H1 (cell line): ENCODE measurements around the gene P3H4. TPM values are rescaled to one million over a fixed set of nuclear protein-coding genes. Genes with fewer than 3 reads are reported as not detected.

Experiments
- CTCF ChIA-PET: fragments of 300-600 bp; sonication (Branson Sonifier 250); formaldehyde crosslinking; loops from one replicate; lab custom pipeline; 2021; ENCODE audit not compliant: partially characterized antibody; lab: Charles Lee
- POLR2A ChIA-PET: fragments of 300-600 bp; sonication (Branson Sonifier 250); formaldehyde crosslinking; loops from one replicate; lab custom pipeline; 2021; ENCODE audit warnings: inconsistent platforms; ENCODE audit not compliant: partially characterized antibody; lab: Charles Lee
- DNase-seq, 2 experiments: peaks; one replicate each; pipeline versions ENCODE4 v3.0.0 to v3.0.0-alpha.2; 2010 to 2022; ENCODE audit warnings: low spot score in 2 of 2, low read depth in 1 of 2, mixed read lengths in 1 of 2
- FAIRE-seq: peaks from 2 replicates; lab custom pipeline; 2011; peaks lifted over from hg19 to GRCh38; lab: Jason Lieb, UNC
- H2AFZ ChIP-seq: 2 replicates; pipeline ENCODE4 v1.8.1; 2012; ENCODE audit warnings: low read length, inconsistent platforms
- H2AK5ac ChIP-seq: 2 replicates; pipeline ENCODE4 v1.6.1; 2013; ENCODE audit warnings: low read depth, low read length
- H2BK120ac ChIP-seq: replicated peaks from 2 replicates; pipeline ENCODE3; 2013; ENCODE audit warnings: low read depth, low read length, inconsistent platforms
- H2BK12ac ChIP-seq: 2 replicates; pipeline ENCODE4 v1.6.1; 2013; ENCODE audit warnings: low read depth, low read length
- H2BK15ac ChIP-seq: 2 replicates; pipeline ENCODE4 v1.6.1; 2013; ENCODE audit warnings: low read length
- H2BK20ac ChIP-seq: 2 replicates; pipeline ENCODE4 v1.6.1; 2013; ENCODE audit warnings: low read length
- H2BK5ac ChIP-seq: 2 replicates; pipeline ENCODE4 v1.6.1; 2013; ENCODE audit warnings: low read depth, low read length
- H3K14ac ChIP-seq: 2 replicates; pipeline ENCODE4 v1.6.1; 2013; ENCODE audit warnings: inconsistent platforms; ENCODE audit not compliant: insufficient read length
- H3K18ac ChIP-seq: 2 replicates; pipeline ENCODE4 v1.6.1; 2013; ENCODE audit warnings: low read length; ENCODE audit errors: extremely low read depth
- H3K23ac ChIP-seq: 2 replicates; pipeline ENCODE4 v1.6.1; 2013; ENCODE audit warnings: inconsistent platforms; ENCODE audit not compliant: insufficient read length
- H3K23me2 ChIP-seq: 2 replicates; pipeline ENCODE4 v1.6.1; 2013; ENCODE audit warnings: low read depth, low read length
- H3K27ac ChIP-seq: 2 replicates; pipeline ENCODE4 v1.6.1; 2011; ENCODE audit warnings: low read depth, low read length, inconsistent platforms
- H3K27me3 ChIP-seq, 4 experiments: replicated peaks in 1 of 4; 1 replicate in 1 of 4; 2 replicates in 3 of 4; pipeline versions ENCODE4 v1.6.1 to v1.8.1; 2011 to 2013; ENCODE audit warnings: low read length in 3 of 4, mild to moderate bottlenecking in 3 of 4, inconsistent platforms in 2 of 4, mixed read lengths in 2 of 4, moderate library complexity in 1 of 4; ENCODE audit not compliant: control insufficient read depth in 3 of 4, insufficient read depth in 3 of 4; ENCODE audit errors: extremely low read depth in 1 of 4
- H3K36me3 ChIP-seq, 4 experiments: 2 replicates each; pipeline versions ENCODE4 v1.6.1 to v1.8.1; 2011 to 2013; ENCODE audit warnings: mild to moderate bottlenecking in 4 of 4, low read length in 3 of 4, moderate library complexity in 2 of 4, control low read depth in 1 of 4, inconsistent platforms in 1 of 4; ENCODE audit not compliant: insufficient read depth in 4 of 4, control insufficient read depth in 2 of 4
- H3K4ac ChIP-seq: replicated peaks from 2 replicates; pipeline ENCODE3; 2013; ENCODE audit warnings: low read length, low read depth, mixed read lengths, inconsistent platforms; ENCODE audit not compliant: insufficient read length
- H3K4me1 ChIP-seq, 4 experiments: replicated peaks in 1 of 4; 1 replicate in 1 of 4; 2 replicates in 3 of 4; pipeline versions ENCODE4 v1.6.1 to v1.8.1; 2011 to 2013; ENCODE audit warnings: low read length in 3 of 4, inconsistent platforms in 2 of 4, mixed read lengths in 1 of 4; ENCODE audit not compliant: insufficient read depth in 4 of 4, control insufficient read depth in 3 of 4
- H3K4me2 ChIP-seq, 2 experiments: 2 replicates each; pipeline versions ENCODE4 v1.6.1 to v1.8.1; 2011 to 2013; ENCODE audit warnings: low read depth in 2 of 2, low read length in 2 of 2, control low read depth in 1 of 2, inconsistent platforms in 1 of 2, mild to moderate bottlenecking in 1 of 2; ENCODE audit not compliant: insufficient read depth in 1 of 2
- H3K4me3 ChIP-seq, 4 experiments: fragments of 200-600, 300-600 bp in 1 of 4; sonication (generic), shearing (Covaris generic), sonication (Bioruptor Twin) in 1 of 4; 2 replicates each; pipeline versions ENCODE4 v1.5.1 to v1.8.1; 2011 to 2016; ENCODE audit warnings: low read length in 4 of 4, low read depth in 3 of 4, control low read depth in 2 of 4, inconsistent platforms in 2 of 4, mild to moderate bottlenecking in 2 of 4, mixed read lengths in 1 of 4, moderate library complexity in 1 of 4; ENCODE audit not compliant: insufficient read depth in 2 of 4; ENCODE audit errors: extremely low read depth in 1 of 4
- H3K56ac ChIP-seq: replicated peaks from 2 replicates; pipeline ENCODE3; 2013; ENCODE audit warnings: low read depth, mild to moderate bottlenecking, mixed read lengths, low read length, inconsistent platforms; ENCODE audit not compliant: insufficient read length
- H3K79me1 ChIP-seq: 2 replicates; pipeline ENCODE4 v1.6.1; 2013; ENCODE audit warnings: low read depth, low read length, control low read depth
- H3K79me2 ChIP-seq, 2 experiments: 2 replicates each; pipeline versions ENCODE4 v1.6.1 to v1.8.1; 2012 to 2013; ENCODE audit warnings: low read length in 2 of 2, mild to moderate bottlenecking in 2 of 2, inconsistent platforms in 1 of 2; ENCODE audit not compliant: insufficient read depth in 2 of 2, control insufficient read depth in 1 of 2
- H3K9ac ChIP-seq, 4 experiments: replicated peaks in 1 of 4; 1 replicate in 1 of 4; 2 replicates in 3 of 4; pipeline versions ENCODE4 v1.6.1 to v1.8.1; 2011 to 2013; ENCODE audit warnings: low read depth in 3 of 4, low read length in 3 of 4, control low read depth in 2 of 4, mild to moderate bottlenecking in 2 of 4, moderate library complexity in 2 of 4, inconsistent platforms in 1 of 4; ENCODE audit errors: extremely low read depth in 1 of 4
- H3K9me3 ChIP-seq, 2 experiments: 2 replicates each; pipeline versions ENCODE4 v1.6.1 to v1.8.1; 2012 to 2013; ENCODE audit warnings: mild to moderate bottlenecking in 2 of 2, moderate library complexity in 2 of 2, control low read depth in 1 of 2, inconsistent platforms in 1 of 2, low read depth in 1 of 2, low read length in 1 of 2, mixed read lengths in 1 of 2; ENCODE audit not compliant: insufficient read depth in 2 of 2
- H4K20me1 ChIP-seq, 2 experiments: replicated peaks in 1 of 2; 2 replicates each; pipeline versions ENCODE3 to v1.8.1; 2011 to 2013; ENCODE audit warnings: inconsistent platforms in 2 of 2, low read length in 2 of 2, mild to moderate bottlenecking in 1 of 2; ENCODE audit not compliant: insufficient read depth in 2 of 2, control insufficient read depth in 1 of 2
- H4K5ac ChIP-seq: 2 replicates; pipeline ENCODE4 v1.6.1; 2013; ENCODE audit warnings: low read length, low read depth, mixed read lengths, inconsistent platforms; ENCODE audit not compliant: insufficient read length
- H4K8ac ChIP-seq: 2 replicates; pipeline ENCODE4 v1.8.0; 2013; ENCODE audit warnings: mild to moderate bottlenecking, moderate library complexity, low read length, inconsistent platforms; ENCODE audit not compliant: insufficient read depth; ENCODE audit errors: extremely low read depth
- H4K91ac ChIP-seq: replicated peaks from 2 replicates; pipeline ENCODE3; 2013; ENCODE audit warnings: low read length, mixed read lengths, inconsistent platforms; ENCODE audit not compliant: insufficient read length
- BRCA1 ChIP-seq: IDR thresholded peaks from 2 replicates; pipeline ENCODE4 v1.6.1; 2012; ENCODE audit warnings: low read depth, low read length, improper control_type of control experiment
- CBX5 ChIP-seq: fragments of 300-800, 300-1000 bp; sonication (generic); IDR thresholded peaks from 2 replicates; pipeline ENCODE4 v1.7.1; 2016; ENCODE audit warnings: antibody characterized with exemption, low read length, low read depth
- EGR1 ChIP-seq: IDR thresholded peaks from 2 replicates; pipeline ENCODE4 v1.6.1; 2011; ENCODE audit warnings: low read depth, low read length, borderline replicate concordance
- HDAC6 ChIP-seq: IDR thresholded peaks from one replicate; pipeline ENCODE4 v1.7.1; 2012; ENCODE audit warnings: low read depth, mild to moderate bottlenecking, inconsistent platforms, low read length, moderate library complexity
- RNF2 ChIP-seq: fragments of 200-900, 300-1000 bp; sonication (generic); IDR thresholded peaks from 2 replicates; pipeline ENCODE4 v1.7.1; 2016; ENCODE audit warnings: borderline replicate concordance, low read depth, mild to moderate bottlenecking, antibody characterized with exemption, low read length; ENCODE audit not compliant: poor library complexity, severe bottlenecking; ENCODE audit errors: missing control alignments
- WGBS, 2 experiments: shearing (Covaris generic) in 1 of 2; methylation state at CpG; one replicate each; pipeline versions ENCODE4 v1.1.6 to v1.1.7; 2013 to 2015; ENCODE audit warnings: low lambda C conversion rate in 2 of 2, mixed read lengths in 2 of 2, inconsistent platforms in 1 of 2, low coverage in 1 of 2, missing lambda C conversion rate in 1 of 2; ENCODE audit not compliant: insufficient replicate concordance in 2 of 2, insufficient coverage in 1 of 2, insufficient read length in 1 of 2; ENCODE audit errors: extremely low coverage in 1 of 2, missing lambda C conversion rate in 1 of 2; 5-methylcytosine and 5-hydroxymethylcytosine counted together
- polyA plus RNA-seq, 7 experiments: library from polyadenylated mRNA; depleted of rRNA in 3 of 7; stranded (reverse) in 5 of 7; unstranded in 2 of 7; fragments of >200 nt in 5 of 7; fragments of 200-250 nt in 2 of 7; gene quantifications; 1 replicate in 5 of 7; 2 replicates in 1 of 7; 4 replicates in 1 of 7; pipeline versions ENCODE4 v1.2.1 to v1.2.3, GENCODE V29; 2011 to 2013; ENCODE audit warnings: missing spikeins in 2 of 7, mixed read lengths in 2 of 7
- total RNA-seq: library from RNA; stranded (reverse); fragmentation: NEBNext Ultra II Directional; extraction: Animal tissue kit (Norgen Biotek cat#: 25700); gene quantifications from 2 replicates; pipeline ENCODE4 v1.2.1, GENCODE V29; 2021

Gene P3H4
- total and polyA plus RNA-seq, 2 of the 8 experiments (the other 6 are each of a cell fraction or from before 2014, with no cell fraction given): 23.4 to 26.7 TPM

DNA sequence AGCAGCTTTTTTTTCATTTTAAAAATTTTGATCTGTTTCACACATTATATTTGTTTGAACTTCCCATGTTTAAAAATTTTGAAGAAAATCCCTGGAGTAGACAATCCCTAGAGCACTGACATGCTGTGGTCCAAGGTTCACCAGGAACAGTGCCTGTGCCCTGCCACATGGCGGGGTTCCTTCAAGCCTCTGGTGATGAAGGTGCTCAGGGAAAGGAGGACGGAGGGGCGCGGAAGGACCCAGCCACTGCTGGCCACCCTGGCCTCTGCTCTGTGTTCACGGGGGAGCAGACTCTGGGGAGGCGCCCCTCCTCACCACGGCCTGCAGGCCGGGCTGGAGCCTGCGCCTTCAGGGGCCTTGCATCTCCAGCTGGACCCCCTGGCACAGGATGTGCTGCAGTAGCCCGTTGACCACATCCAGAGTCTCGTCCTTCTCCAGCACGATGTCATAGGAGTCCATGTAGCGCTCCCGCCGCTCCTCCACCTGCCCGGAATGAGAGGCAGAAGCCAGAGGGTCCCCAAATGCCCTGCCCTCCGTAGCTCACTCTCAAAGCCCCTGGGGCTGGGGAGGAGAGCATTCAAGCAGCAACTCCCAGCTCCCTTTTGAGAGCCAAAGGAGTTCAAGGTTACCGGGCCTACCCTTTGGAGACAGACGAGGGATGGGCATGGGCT lies 13.6 kb upstream of the P3H4 start:
- H3K23me2 ChIP-seq: no peaks in the 10 kb centered on the region; the same call in 1 of the 2 replicates
- no peaks in the 10 kb centered on the region for H3K27me3 ChIP-seq
- H3K36me3 ChIP-seq: peaks cover 7 to 58% (median 22%) of the 10 kb centered on the region in 4 experiments; a peak in 7 of 8 replicates
- TF ChIP-seq HDAC6: no peak
- TF ChIP-seq BRCA1: no peak
- no peak for TF ChIP-seq CBX5
- TF ChIP-seq EGR1: no peak
- TF ChIP-seq RNF2: no peak
- FAIRE-seq (no peak), DNase-seq (no peak)
- no peak overlapping the region for H4K5ac ChIP-seq
- no peak overlapping the region for H3K56ac ChIP-seq
- no peaks in the 10 kb centered on the region for H3K79me1 ChIP-seq
- no peak overlapping the region for H2AK5ac ChIP-seq
- no peak overlapping the region for H2BK120ac ChIP-seq
- ChIA-PET POLR2A (interaction anchor here (0.8 to 3.0 kb wide), 6 partner anchors 9 to 135 kb away, joined by 3 to 18 read pairs (median 6); partner anchors contain the start of gene NT5C3B), CTCF (interaction anchor here (1.1 to 1.8 kb wide), 5 partner anchors 11 to 23 kb away, joined by 3 to 9 read pairs (median 4); partner anchors contain the start of genes FKBP10 and P3H4)
- 95% methylated on average over 17 of the region's 19 CpGs; no CpG with 5 or more reads in 1 of the 2 experiments for WGBS, 2 experiments
- H4K91ac ChIP-seq: no peak overlapping the region
- H2AFZ ChIP-seq: no peak overlapping the region
- H3K4me1 ChIP-seq: peaks cover 0 to 2% (median 0%) of the 10 kb centered on the region in 4 experiments; a peak in 1 of 7 replicates
- no peak overlapping the region for H3K14ac ChIP-seq
- H2BK20ac ChIP-seq: no peak overlapping the region
- no peak overlapping the region for H3K4me3 ChIP-seq
- no peak overlapping the region for H3K4me2 ChIP-seq
- no peak overlapping the region for H2BK15ac ChIP-seq
- H3K27ac ChIP-seq: no peak overlapping the region
- no peak overlapping the region for H4K8ac ChIP-seq
- no peak overlapping the region for H3K4ac ChIP-seq
- no peak overlapping the region for H3K18ac ChIP-seq
- H4K20me1 ChIP-seq: peaks cover 1 to 6% of the 10 kb centered on the region in 2 experiments
- H3K9ac ChIP-seq: no peak overlapping the region
- H2BK5ac ChIP-seq: no peak overlapping the region
- H3K23ac ChIP-seq: no peak overlapping the region
- no peaks in the 10 kb centered on the region for H3K79me2 ChIP-seq
- no peaks in the 10 kb centered on the region for H3K9me3 ChIP-seq
- no peak overlapping the region for H2BK12ac ChIP-seq
